ENCODE measurements around the gene AVL9.

DNA sequence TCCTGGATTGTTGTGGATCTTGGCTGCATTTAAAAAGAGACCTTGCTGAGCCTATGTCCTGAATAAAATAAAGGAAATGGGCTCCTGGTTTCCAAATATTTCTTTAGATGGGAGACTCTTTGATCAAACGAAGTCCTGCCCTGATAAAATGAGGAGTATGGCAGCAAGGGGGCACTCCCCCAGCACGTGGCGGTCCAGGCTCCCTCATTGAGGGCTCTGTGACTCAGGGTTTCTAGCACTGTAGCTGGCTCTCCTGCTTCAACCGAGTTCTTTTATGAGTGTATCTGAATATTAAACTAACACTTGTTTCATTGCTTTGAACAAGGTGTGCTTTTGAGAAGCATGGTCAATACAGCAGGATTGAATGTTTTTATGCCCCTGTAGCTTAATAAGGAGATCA is 114.2 kb downstream of the AVL9 start:
- TF ChIP-seq POLR2A (IDR thresholded peaks at IDR 0.05): no peak
- TF ChIP-seq, protein P1, sequence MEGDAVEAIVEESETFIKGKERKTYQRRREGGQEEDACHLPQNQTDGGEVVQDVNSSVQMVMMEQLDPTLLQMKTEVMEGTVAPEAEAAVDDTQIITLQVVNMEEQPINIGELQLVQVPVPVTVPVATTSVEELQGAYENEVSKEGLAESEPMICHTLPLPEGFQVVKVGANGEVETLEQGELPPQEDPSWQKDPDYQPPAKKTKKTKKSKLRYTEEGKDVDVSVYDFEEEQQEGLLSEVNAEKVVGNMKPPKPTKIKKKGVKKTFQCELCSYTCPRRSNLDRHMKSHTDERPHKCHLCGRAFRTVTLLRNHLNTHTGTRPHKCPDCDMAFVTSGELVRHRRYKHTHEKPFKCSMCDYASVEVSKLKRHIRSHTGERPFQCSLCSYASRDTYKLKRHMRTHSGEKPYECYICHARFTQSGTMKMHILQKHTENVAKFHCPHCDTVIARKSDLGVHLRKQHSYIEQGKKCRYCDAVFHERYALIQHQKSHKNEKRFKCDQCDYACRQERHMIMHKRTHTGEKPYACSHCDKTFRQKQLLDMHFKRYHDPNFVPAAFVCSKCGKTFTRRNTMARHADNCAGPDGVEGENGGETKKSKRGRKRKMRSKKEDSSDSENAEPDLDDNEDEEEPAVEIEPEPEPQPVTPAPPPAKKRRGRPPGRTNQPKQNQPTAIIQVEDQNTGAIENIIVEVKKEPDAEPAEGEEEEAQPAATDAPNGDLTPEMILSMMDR (IDR thresholded peaks at IDR 0.05): no peak
- TF ChIP-seq EP300 (IDR thresholded peaks at IDR 0.05): no peak

Data from sigmoid colon (tissue), 4 donors.